Retinal pigment epithelial cell (primary cell): ENCODE measurements around the gene MEP1A.

Experiments
- DNase-seq: peaks from one replicate; pipeline ENCODE4 v3.0.0-alpha.2; 2010; ENCODE audit warnings: low read depth
- H3K4me3 ChIP-seq: 2 replicates; pipeline ENCODE4 v1.5.1; 2011; ENCODE audit warnings: mild to moderate bottlenecking, low read length, control low read depth, moderate library complexity
- TF ChIP-seq, protein P1 (sequence below): conservative IDR thresholded peaks from 2 replicates; pipeline ENCODE4 v1.5.1; 2011; ENCODE audit warnings: low read depth, low read length, control low read depth, inconsistent platforms

MEP1A gene

GRCh38 chr6:46792635-46793034 lies 554 bp upstream of the MEP1A start:
- no peak overlapping the region for H3K4me3 ChIP-seq
- DNase-seq, result no peak
- TF ChIP-seq, protein P1, sequence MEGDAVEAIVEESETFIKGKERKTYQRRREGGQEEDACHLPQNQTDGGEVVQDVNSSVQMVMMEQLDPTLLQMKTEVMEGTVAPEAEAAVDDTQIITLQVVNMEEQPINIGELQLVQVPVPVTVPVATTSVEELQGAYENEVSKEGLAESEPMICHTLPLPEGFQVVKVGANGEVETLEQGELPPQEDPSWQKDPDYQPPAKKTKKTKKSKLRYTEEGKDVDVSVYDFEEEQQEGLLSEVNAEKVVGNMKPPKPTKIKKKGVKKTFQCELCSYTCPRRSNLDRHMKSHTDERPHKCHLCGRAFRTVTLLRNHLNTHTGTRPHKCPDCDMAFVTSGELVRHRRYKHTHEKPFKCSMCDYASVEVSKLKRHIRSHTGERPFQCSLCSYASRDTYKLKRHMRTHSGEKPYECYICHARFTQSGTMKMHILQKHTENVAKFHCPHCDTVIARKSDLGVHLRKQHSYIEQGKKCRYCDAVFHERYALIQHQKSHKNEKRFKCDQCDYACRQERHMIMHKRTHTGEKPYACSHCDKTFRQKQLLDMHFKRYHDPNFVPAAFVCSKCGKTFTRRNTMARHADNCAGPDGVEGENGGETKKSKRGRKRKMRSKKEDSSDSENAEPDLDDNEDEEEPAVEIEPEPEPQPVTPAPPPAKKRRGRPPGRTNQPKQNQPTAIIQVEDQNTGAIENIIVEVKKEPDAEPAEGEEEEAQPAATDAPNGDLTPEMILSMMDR, result no peak

- TF ChIP-seq, protein P1, result no peak
- H3K4me3 ChIP-seq, result no peak overlapping the region
- DNase-seq, result no peak
Observed at GRCh38 chr6:46794068-46794467, 879 bp downstream of the MEP1A start.

DNA sequence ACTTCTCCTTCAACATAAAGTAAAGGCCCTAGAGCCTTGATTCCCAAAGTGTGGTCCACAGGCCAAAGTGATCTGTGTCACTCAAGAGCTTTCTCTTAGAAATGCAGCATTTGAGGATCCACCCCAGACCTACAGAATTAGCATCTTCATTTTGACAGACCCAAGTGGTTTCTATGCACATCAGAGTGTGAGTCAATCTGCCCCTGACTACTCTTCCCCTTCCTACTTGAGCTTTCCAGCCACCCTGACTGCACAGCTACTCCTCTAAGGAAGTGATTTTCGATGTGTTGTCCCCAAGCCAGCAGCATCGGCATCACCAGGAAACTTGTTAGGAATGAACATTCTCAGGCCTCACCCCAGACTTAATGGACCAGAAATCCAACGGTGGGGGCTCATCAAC lies 2.6 kb downstream of the MEP1A start:
- H3K4me3 ChIP-seq, result no peak overlapping the region
- no peak for DNase-seq
- TF ChIP-seq, protein P1, result no peak

DNA sequence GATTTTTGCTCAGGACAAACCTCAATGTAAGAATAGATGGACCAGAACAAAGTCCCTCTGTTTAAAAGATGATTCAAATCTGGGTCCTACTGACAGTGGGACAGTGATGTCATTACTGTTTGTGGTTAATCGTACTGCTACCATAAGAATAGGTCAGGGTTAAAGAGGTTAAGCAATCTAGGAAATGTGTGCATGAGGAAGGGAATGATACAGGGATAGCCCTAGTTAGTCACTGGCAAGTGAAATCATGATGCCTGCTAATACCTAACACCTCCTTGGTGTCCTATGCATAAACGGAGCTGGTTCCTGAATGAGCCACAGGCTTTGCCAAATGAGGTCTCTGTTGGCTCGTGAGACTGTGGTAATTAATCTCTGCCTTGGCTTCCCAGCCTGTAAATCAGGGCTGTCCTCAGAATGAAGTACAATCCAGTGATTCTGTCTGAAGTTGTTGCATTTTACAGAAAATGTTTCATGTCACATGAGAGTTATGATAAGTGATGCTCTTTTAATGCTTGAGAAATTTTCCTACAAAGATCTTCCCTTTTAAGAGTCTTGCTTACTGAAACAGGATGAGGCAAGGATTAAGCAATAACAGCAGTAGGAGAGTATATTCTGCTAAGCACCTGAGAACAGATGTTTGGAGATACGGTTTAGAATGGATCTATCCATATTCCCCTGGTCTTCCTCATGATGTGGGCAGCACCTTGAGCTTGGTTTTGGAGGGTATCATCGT lies 3.8 kb downstream of the MEP1A start:
- no peak for DNase-seq

GRCh38 chr6:46799657-46800056 lies 6.5 kb downstream of the MEP1A start:
- no peak for DNase-seq
- TF ChIP-seq, protein P1, result no peak
- H3K4me3 ChIP-seq, result no peak overlapping the region

More for the DNA sequence above, 3.8 kb downstream of the MEP1A start:
- no peak overlapping the region for H3K4me3 ChIP-seq
- TF ChIP-seq, protein P1, result no peak

DNA sequence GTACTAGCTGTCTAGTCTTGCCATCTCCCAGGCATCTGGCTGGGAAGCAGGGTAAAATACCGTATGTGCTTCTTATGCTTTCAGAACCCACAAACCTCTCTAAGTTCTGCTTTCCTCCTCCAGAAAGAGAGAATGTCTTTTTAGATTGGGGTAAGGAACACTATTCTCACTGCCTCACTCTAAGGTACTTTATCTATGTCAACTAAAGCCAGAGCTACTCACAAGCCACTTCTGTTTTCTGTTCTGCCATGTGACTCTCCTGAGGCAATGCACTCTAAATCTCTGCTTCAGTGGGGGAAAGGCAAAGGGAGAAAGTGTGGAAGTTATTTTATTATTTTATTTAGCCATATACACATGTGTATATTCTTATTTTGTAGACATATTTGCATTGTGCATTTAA lies 15.6 kb downstream of the MEP1A start:
- H3K4me3 ChIP-seq, result no peak overlapping the region
- TF ChIP-seq, protein P1, result no peak
- no peak for DNase-seq

- TF ChIP-seq, protein P1, result no peak
- DNase-seq, result peak; percentile 32
- no peak overlapping the region for H3K4me3 ChIP-seq
Observed at GRCh38 chr6:46815130-46815529, 21.9 kb downstream of the MEP1A start.
